Measurements from ENCODE around the gene ELANE. TPM values are rescaled to one million over a fixed set of nuclear protein-coding genes. Genes with fewer than 3 reads are reported as not detected.
"Not testable (repeated sequence)": the region's sequence is repeated elsewhere in the genome, so short reads cannot be mapped to it uniquely, and the experiment has no call there.

Gene ELANE
- total RNA-seq, 2 donors from 2014 or later: 0.67 to 0.83 TPM

GRCh38 chr19:873561-874041 lies 21.5 kb downstream of the ELANE start:
- Histone ChIP-seq H3K36me3 (peaks cover 40% of the 10 kb centered on the region), H3K4me3 (no peak overlapping the region), H3K4me1 (peaks cover 0 to 10% of the 10 kb centered on the region in 2 donors), H3K27me3 (no peaks in the 10 kb centered on the region), H3K27ac (no peak overlapping the region), H3K9me3 (no peaks in the 10 kb centered on the region)
- TF ChIP-seq CTCF (IDR thresholded peaks at IDR 0.05): no peak
- DNase-seq (ENCODE audit: low spot score): no peak

- no peak for DNase-seq (ENCODE audit: low spot score)
- Histone ChIP-seq H3K27me3 (no peaks in the 10 kb centered on the region), H3K4me1 (peaks cover 0 to 5% of the 10 kb centered on the region in 2 donors), H3K4me3 (no peak overlapping the region), H3K36me3 (peaks cover 44% of the 10 kb centered on the region), H3K27ac (no peak overlapping the region), H3K9me3 (no peaks in the 10 kb centered on the region)
- TF ChIP-seq CTCF (IDR thresholded peaks at IDR 0.05): no peak
Observed at GRCh38 chr19:875265-875879, 23.3 kb downstream of the ELANE start.

DNA sequence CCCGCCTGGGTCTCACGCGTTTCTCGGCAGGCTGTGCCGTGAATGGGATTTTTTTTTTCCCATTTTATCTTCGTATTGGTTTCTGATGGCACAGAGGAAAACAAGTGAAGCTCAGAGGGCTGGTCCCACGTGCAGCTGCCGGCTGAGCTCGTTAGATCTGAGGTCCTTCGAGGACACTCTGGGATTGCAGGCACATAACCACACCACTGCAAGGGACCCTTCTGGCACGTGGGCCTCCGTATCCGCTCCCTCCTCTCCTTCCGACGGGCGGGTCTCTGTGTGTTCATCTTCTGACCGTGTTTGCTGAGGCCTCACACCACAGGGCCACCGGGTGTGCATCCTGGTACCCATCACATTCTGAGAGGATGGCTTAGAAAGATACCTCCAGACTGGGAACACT lies 24.0 kb downstream of the ELANE start:
- H3K36me3 ChIP-seq: peaks cover 49% of the 10 kb centered on the region
- peaks cover 0 to 5% of the 10 kb centered on the region in 2 donors for H3K4me1 ChIP-seq
- TF ChIP-seq CTCF (IDR thresholded peaks at IDR 0.05): no peak
- no peak overlapping the region for H3K4me3 ChIP-seq
- H3K9me3 ChIP-seq: no peaks in the 10 kb centered on the region
- no peak for DNase-seq (ENCODE audit: low spot score)
- no peak overlapping the region for H3K27ac ChIP-seq
- no peaks in the 10 kb centered on the region for H3K27me3 ChIP-seq

- peaks cover 52% of the 10 kb centered on the region for H3K36me3 ChIP-seq
- no peak overlapping the region for H3K4me3 ChIP-seq
- no peaks in the 10 kb centered on the region for H3K9me3 ChIP-seq
- no peak for TF ChIP-seq CTCF (IDR thresholded peaks at IDR 0.05)
- no peaks in the 10 kb centered on the region for H3K27me3 ChIP-seq
- no peak overlapping the region for H3K27ac ChIP-seq
- H3K4me1 ChIP-seq: peaks cover 0 to 5% of the 10 kb centered on the region in 2 donors
- DNase-seq (ENCODE audit: low spot score): no peak
Observed at GRCh38 chr19:876780-877314, 24.7 kb downstream of the ELANE start.

- H3K36me3 ChIP-seq: peaks cover 62% of the 10 kb centered on the region
- not testable (repeated sequence) for H3K4me3 ChIP-seq; DNase-seq (ENCODE audit: low spot score); H3K27ac ChIP-seq; H3K9me3 ChIP-seq; H3K27me3 ChIP-seq; H3K4me1 ChIP-seq
Observed at GRCh38 chr19:877992-878660, 26.0 kb downstream of the ELANE start.

DNA sequence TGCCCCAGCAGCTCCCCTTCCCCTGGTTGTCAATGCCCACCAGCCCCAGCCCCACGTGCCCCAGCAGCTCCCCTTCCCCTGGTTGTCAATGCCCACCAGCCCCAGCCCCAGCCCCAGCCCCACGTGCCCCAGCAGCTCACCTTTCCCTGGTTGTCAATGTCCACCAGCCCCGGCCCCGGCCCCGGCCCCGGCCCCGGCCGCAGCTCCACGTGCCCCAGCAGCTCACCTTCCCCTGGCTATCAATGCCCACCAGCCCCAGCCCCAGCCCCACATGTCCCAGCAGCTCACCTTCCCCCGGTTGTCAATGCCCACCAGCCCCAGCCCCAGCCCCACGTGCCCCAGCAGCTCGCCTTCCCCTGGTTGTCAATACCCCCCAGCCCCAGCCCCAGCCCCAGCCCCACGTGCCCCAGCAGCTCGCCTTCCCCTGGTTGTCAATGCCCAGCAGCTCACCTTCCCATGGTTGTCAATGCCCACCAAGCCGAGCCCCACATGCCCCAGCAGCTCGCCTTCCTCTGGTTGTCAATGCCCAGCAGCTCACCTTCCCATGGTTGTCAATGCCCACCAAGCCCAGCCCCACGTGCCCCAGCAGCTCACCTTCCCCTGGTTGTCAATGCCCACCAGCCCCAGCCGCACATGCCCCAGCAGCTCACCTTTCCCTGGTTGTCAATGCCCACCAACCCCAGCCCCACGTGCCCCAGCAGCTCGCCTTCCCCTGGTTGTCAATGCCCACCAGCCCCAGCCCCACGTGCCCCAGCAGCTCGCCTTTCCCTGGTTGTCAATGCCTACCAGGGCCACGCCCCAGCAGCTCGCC lies 26.9 kb downstream of the ELANE start:
- not testable (repeated sequence) for H3K4me3 ChIP-seq; H3K9me3 ChIP-seq; DNase-seq (ENCODE audit: low spot score); H3K27ac ChIP-seq; H3K27me3 ChIP-seq; H3K4me1 ChIP-seq
- H3K36me3 ChIP-seq: peaks cover 55% of the 10 kb centered on the region
